Activated CD8-positive, alpha-beta T cell treated with anti-CD3 and anti-CD28 coated beads for 36 hours (primary cell): ENCODE results near the gene KIAA0040. TPM values are rescaled to one million over a fixed set of nuclear protein-coding genes. Genes with fewer than 3 reads are reported as not detected.
A peak's percentile ranks its signal among the peaks of the same experiment; 100 is the strongest.

Experiments used
- ATAC-seq: fragments of 200-7000 bp; cut with Tn5 transposase; one replicate; pipeline ENCODE4 v1.10.0; 2021; ENCODE audit warnings: mild to moderate bottlenecking, moderate library complexity
- CTCF ChIA-PET: fragments of 350-600 bp; sonication (Branson Sonifier 250); formaldehyde crosslinking; loops from one replicate; lab custom pipeline; 2021; ENCODE audit warnings: antibody characterized with exemption; lab: Charles Lee
- POLR2A ChIA-PET: fragments of 350-600 bp; sonication (Branson Sonifier 250); formaldehyde crosslinking; loops from one replicate; lab custom pipeline; 2021; ENCODE audit warnings: antibody characterized with exemption; lab: Charles Lee
- DNase-seq: peaks from one replicate; pipeline ENCODE4 v3.0.0-alpha.2; 2020
- H3K27ac Mint-ChIP-seq: one replicate; pipeline ENCODE4 v1.8.0; 2021; ENCODE audit warnings: mild to moderate bottlenecking, mixed read lengths
- H3K27me3 Mint-ChIP-seq: one replicate; pipeline ENCODE4 v1.8.0; 2021; ENCODE audit warnings: mixed read lengths
- H3K36me3 Mint-ChIP-seq: one replicate; pipeline ENCODE4 v1.8.0; 2021; ENCODE audit warnings: low read depth, mixed read lengths
- H3K4me1 Mint-ChIP-seq: one replicate; pipeline ENCODE4 v1.8.0; 2021; ENCODE audit warnings: low read depth, mixed read lengths
- H3K4me3 Mint-ChIP-seq: one replicate; pipeline ENCODE4 v1.8.0; 2021; ENCODE audit warnings: mild to moderate bottlenecking, moderate library complexity, mixed read lengths
- H3K9me3 Mint-ChIP-seq: one replicate; pipeline ENCODE4 v1.8.0; 2021; ENCODE audit warnings: mixed read lengths
- intact Hi-C: fragments of 100-400 bp; cut with micrococcal nuclease; formaldehyde crosslinking; loops from one replicate; pipeline ENCODE4 v1.10.0; 2022
- total RNA-seq, 2 experiments: library from RNA; stranded (reverse); gene quantifications; one replicate each; pipeline ENCODE4 v1.2.3, GENCODE V29; 2021
- TF ChIP-seq, protein P1 (sequence below): fragments of 200-600 bp; IDR thresholded peaks from one replicate; pipeline ENCODE4 v1.8.0; 2022; ENCODE audit warnings: antibody characterized with exemption, mild to moderate bottlenecking

The KIAA0040 gene
- total RNA-seq, 2 experiments from 2014 or later: 20.8 to 21.1 TPM

DNA sequence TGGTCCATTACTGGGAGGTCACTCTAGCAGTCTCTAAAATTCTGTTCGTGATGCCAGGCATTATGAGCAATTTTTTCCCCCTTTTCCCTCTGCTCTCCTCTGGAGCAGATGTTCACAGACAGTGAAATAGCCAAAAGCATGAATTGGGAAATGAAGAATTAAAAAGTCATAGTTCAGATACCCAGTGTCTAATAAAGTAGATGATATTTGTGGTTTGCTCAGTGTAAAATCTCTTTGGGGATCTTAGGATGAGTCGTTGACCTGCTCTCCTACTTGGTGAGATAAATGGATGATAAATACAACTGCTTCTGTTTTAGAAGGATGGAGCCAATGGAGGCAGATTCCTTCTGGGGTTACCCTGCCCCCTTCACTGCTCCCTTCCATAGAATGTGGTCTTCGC lies 56.3 kb downstream of the KIAA0040 start:
- POLR2A ChIA-PET: no interaction called here
- no peaks in the 10 kb centered on the region for H3K9me3 Mint-ChIP-seq
- H3K4me1 Mint-ChIP-seq: no peaks in the 10 kb centered on the region
- no peak for DNase-seq
- H3K36me3 Mint-ChIP-seq: no peaks in the 10 kb centered on the region
- intact Hi-C loops: no loop called here
- no peak overlapping the region for H3K27ac Mint-ChIP-seq
- CTCF ChIA-PET: interaction anchor here (1.6 to 18.1 kb wide), 5 partner anchors 11 to 183 kb away, joined by 6 to 408 read pairs (median 15); no protein-coding TSS in a partner anchor
- H3K4me3 Mint-ChIP-seq: no peak overlapping the region
- TF ChIP-seq, protein P1, sequence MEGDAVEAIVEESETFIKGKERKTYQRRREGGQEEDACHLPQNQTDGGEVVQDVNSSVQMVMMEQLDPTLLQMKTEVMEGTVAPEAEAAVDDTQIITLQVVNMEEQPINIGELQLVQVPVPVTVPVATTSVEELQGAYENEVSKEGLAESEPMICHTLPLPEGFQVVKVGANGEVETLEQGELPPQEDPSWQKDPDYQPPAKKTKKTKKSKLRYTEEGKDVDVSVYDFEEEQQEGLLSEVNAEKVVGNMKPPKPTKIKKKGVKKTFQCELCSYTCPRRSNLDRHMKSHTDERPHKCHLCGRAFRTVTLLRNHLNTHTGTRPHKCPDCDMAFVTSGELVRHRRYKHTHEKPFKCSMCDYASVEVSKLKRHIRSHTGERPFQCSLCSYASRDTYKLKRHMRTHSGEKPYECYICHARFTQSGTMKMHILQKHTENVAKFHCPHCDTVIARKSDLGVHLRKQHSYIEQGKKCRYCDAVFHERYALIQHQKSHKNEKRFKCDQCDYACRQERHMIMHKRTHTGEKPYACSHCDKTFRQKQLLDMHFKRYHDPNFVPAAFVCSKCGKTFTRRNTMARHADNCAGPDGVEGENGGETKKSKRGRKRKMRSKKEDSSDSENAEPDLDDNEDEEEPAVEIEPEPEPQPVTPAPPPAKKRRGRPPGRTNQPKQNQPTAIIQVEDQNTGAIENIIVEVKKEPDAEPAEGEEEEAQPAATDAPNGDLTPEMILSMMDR: no peak
- ATAC-seq: no peak
- peaks cover 18% of the 10 kb centered on the region for H3K27me3 Mint-ChIP-seq

DNA sequence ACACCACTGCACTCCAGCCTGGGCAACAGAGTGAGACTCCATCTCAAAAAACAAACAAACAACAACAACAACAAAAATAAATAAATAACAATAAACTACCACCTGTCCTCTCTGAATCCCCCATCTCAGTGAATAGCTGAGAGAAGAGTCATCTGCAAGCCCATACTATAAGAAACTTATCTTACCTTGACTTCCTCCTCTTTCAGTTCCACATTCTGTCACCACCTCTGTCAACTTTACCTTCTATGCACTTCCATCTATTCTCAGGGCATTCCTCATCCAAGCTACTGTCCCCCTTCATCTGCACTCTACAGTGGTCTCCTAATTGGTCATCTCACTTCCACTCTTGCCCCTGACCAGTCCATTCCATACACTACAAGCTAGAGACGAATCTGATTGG lies 58.1 kb downstream of the KIAA0040 start:
- CTCF ChIA-PET: interaction anchor here (1.3 to 3.7 kb wide), 5 partner anchors 9 to 105 kb away, joined by 5 to 17 read pairs (median 9); no protein-coding TSS in a partner anchor
- H3K36me3 Mint-ChIP-seq: no peaks in the 10 kb centered on the region
- no peaks in the 10 kb centered on the region for H3K4me1 Mint-ChIP-seq
- H3K9me3 Mint-ChIP-seq: no peaks in the 10 kb centered on the region
- POLR2A ChIA-PET: no interaction called here
- H3K4me3 Mint-ChIP-seq: no peak overlapping the region
- TF ChIP-seq, protein P1: no peak
- ATAC-seq (no peak), DNase-seq (no peak)
- no peak overlapping the region for H3K27ac Mint-ChIP-seq
- peaks cover 18% of the 10 kb centered on the region for H3K27me3 Mint-ChIP-seq
- intact Hi-C loops: no loop called here

DNA sequence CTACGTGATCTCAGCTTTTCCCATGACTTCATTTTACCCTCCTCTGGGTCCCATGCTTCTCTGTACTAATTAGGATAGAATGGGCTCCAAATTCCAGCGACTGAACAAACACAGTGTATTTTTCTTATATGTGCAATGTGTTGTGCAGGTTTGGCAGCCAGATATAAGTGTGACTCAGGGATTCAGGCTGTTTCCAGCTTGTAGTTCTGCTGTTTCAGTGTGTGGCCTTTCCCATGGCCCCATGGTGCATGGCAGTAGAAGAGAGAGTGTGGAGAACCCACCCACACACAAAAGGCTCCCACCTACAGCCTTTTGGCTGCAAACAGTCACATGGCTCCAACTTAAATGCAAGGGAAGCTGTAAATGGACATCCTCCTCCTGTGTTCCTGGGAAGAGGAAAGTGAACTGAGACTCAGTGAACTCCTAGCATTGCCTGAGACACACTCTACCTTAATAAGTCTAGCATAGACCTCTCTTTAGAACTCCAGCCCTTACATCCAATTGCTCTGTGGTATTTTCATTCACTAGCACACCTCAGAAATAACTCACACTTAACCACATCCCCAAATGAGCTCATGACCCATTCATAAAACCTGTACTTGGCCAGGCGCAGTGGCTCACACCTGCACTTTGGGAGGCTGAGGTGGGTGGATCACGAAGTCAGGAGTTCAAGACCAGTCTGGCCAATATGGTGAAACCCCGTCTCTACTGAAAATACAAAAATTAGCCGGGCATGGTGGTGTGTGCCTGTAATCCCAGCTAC lies 58.7 kb downstream of the KIAA0040 start:
- intact Hi-C loops: no loop called here
- ChIA-PET POLR2A (no interaction called here), CTCF (interaction anchor here (1.3 to 3.7 kb wide), 6 partner anchors 8 to 104 kb away, joined by 4 to 17 read pairs (median 7); no protein-coding TSS in a partner anchor)
- Mint-ChIP-seq H3K4me1 (no peaks in the 10 kb centered on the region), H3K9me3 (no peaks in the 10 kb centered on the region), H3K27ac (no peak overlapping the region), H3K4me3 (no peak overlapping the region), H3K27me3 (peaks cover 18% of the 10 kb centered on the region), H3K36me3 (no peaks in the 10 kb centered on the region)
- ATAC-seq (peak; percentile 45), DNase-seq (peak; percentile 15)
- TF ChIP-seq, protein P1: no peak

DNA sequence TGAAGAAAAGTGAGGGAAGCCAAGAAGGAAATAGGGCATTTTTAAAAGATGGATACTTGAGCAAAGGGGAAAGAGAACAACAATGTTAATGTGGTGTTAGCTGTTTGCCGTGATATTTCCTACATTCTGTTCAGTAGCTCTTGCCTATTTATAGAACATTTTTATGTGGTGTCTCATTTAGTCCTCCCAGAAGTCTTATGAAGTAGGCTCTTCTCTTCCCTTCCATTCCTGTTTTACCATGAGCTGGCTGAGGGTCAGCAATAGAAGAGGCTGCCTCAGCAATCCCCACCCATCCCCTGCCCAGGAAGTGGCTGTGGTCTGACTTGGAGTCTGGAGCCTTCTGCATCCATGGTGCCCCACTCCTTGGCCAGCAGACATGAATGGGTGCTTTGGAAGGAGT lies 60.1 kb downstream of the KIAA0040 start:
- TF ChIP-seq, protein P1: no peak
- Mint-ChIP-seq H3K4me3 (no peak overlapping the region), H3K9me3 (no peaks in the 10 kb centered on the region), H3K36me3 (no peaks in the 10 kb centered on the region), H3K4me1 (no peaks in the 10 kb centered on the region), H3K27me3 (peaks cover 17% of the 10 kb centered on the region), H3K27ac (no peak overlapping the region)
- POLR2A ChIA-PET: no interaction called here
- no peak for DNase-seq
- no peak for ATAC-seq
- CTCF ChIA-PET: interaction anchor here (1.0 to 3.6 kb wide), 6 partner anchors 9 to 103 kb away, joined by 3 to 17 read pairs (median 4); no protein-coding TSS in a partner anchor
- intact Hi-C loops: no loop called here

DNA sequence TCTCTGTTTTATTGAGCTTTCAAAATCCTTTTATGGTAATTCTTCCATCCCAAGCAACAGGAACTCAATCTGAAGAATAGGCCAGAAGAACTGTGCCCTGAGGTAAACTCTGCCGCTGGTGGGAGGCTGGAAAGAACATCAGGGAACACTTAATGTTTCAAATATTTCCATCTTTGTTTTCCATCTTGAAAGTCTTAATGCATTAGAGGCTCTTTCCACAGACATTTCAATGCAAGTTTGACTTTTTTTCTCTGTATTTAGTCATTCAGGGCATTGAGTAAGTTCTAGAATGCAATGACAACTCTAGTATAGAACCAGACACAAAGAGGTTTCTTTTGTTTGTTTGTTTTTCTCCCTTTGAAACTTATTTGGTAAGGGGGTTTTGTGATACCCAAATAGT lies 61.5 kb downstream of the KIAA0040 start:
- H3K4me1 Mint-ChIP-seq: no peaks in the 10 kb centered on the region
- H3K4me3 Mint-ChIP-seq: no peak overlapping the region
- intact Hi-C loops: no loop called here
- no peaks in the 10 kb centered on the region for H3K9me3 Mint-ChIP-seq
- H3K27me3 Mint-ChIP-seq: peaks cover 11% of the 10 kb centered on the region
- CTCF ChIA-PET: interaction anchor here (1.3 kb wide), 1 partner anchor 21 kb away, joined by 4 read pairs; no protein-coding TSS in a partner anchor
- no peak for ATAC-seq
- TF ChIP-seq, protein P1: no peak
- H3K36me3 Mint-ChIP-seq: no peaks in the 10 kb centered on the region
- no peak overlapping the region for H3K27ac Mint-ChIP-seq
- POLR2A ChIA-PET: no interaction called here
- no peak for DNase-seq
